Urinary bladder (tissue), 4 donors: ENCODE data around the gene JAKMIP1. TPM values are rescaled to one million over a fixed set of nuclear protein-coding genes. Genes with fewer than 3 reads are reported as not detected.

Experiments used
- DNase-seq: peaks from one replicate; pipeline ENCODE4 v3.0.0-alpha.2; 2015; ENCODE audit errors: extremely low spot score
- H3K27ac ChIP-seq: one replicate; pipeline ENCODE4 v1.5.1; 2013; ENCODE audit warnings: low read depth, mild to moderate bottlenecking, moderate library complexity
- H3K36me3 ChIP-seq: one replicate; pipeline ENCODE4 v1.6.1; 2013; ENCODE audit warnings: mild to moderate bottlenecking, moderate library complexity; ENCODE audit not compliant: insufficient read depth
- H3K4me1 ChIP-seq: one replicate; pipeline ENCODE4 v1.6.1; 2013; ENCODE audit warnings: mild to moderate bottlenecking, moderate library complexity; ENCODE audit not compliant: insufficient read depth
- H3K4me3 ChIP-seq: one replicate; pipeline ENCODE4 v1.5.1; 2013; ENCODE audit warnings: low read depth, low read length
- WGBS: extraction: QIAGEN DNeasy Blood & Tissue Kit; methylation state at CpG from one replicate; pipeline ENCODE4 v1.1.7; 2013; 5-methylcytosine and 5-hydroxymethylcytosine counted together
- polyA plus RNA-seq: library from polyadenylated mRNA; stranded (reverse); fragments of 200-250 nt; gene quantifications from one replicate; pipeline ENCODE4 v1.2.3, GENCODE V29; 2013
- total RNA-seq: library from RNA; depleted of rRNA; stranded (reverse); fragments of >200 nt; gene quantifications from one replicate; pipeline ENCODE4 v1.2.3, GENCODE V29; 2014
- donor health status: healthy with polysubstance abuse.
- donor health status: healthy.

The JAKMIP1 gene
- total and polyA plus RNA-seq, 2 donors: 0.58 to 0.61 TPM

- Histone ChIP-seq H3K4me1 (no peaks in the 10 kb centered on the region), H3K27ac (no peak overlapping the region), H3K4me3 (no peak overlapping the region), H3K36me3 (no peaks in the 10 kb centered on the region)
- 76% methylated on average over 16 of the region's 16 CpGs for WGBS
- no peak for DNase-seq
These were observed 115.2 kb downstream of the JAKMIP1 start for GRCh38 chr4:6085028-6085690.

GRCh38 chr4:6079965-6080364 is 120.4 kb downstream of the JAKMIP1 start:
- 86% methylated on average over 12 of the region's 12 CpGs for WGBS
- Histone ChIP-seq H3K36me3 (no peaks in the 10 kb centered on the region), H3K4me3 (no peak overlapping the region), H3K4me1 (no peaks in the 10 kb centered on the region), H3K27ac (no peak overlapping the region)
- no peak for DNase-seq

- DNase-seq: no peak
These were observed 121.8 kb downstream of the JAKMIP1 start for GRCh38 chr4:6078560-6078959.

DNA sequence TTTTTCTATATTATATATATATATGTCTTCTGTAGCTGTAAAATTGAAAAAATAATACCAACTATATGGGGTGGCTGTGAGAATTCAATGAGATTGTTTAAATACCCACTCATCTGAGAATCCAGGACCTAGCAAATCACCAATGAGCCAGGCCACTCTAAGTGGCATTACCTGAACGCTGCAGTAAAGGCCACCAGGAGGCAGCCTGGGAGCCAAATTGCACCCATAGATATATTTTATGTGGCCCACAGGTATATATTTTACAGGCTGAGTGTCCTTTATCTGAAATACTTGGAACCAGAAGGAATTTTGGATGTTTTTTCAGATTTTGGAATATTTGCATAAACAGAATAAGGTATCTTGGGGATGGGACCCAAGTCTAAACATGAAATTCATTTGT is 124.0 kb downstream of the JAKMIP1 start:
- Histone ChIP-seq H3K27ac (no peak overlapping the region), H3K36me3 (no peaks in the 10 kb centered on the region), H3K4me3 (no peak overlapping the region), H3K4me1 (no peaks in the 10 kb centered on the region)
- 63% methylated on average over 1 of the region's 1 CpG for WGBS
- no peak for DNase-seq

More at GRCh38 chr4:6078560-6078959, 121.8 kb downstream of the JAKMIP1 start:
- no peaks in the 10 kb centered on the region for H3K36me3 ChIP-seq
- no peaks in the 10 kb centered on the region for H3K4me1 ChIP-seq
- no peak overlapping the region for H3K4me3 ChIP-seq
- H3K27ac ChIP-seq: no peak overlapping the region
- 79% methylated on average over 7 of the region's 7 CpGs for WGBS

DNA sequence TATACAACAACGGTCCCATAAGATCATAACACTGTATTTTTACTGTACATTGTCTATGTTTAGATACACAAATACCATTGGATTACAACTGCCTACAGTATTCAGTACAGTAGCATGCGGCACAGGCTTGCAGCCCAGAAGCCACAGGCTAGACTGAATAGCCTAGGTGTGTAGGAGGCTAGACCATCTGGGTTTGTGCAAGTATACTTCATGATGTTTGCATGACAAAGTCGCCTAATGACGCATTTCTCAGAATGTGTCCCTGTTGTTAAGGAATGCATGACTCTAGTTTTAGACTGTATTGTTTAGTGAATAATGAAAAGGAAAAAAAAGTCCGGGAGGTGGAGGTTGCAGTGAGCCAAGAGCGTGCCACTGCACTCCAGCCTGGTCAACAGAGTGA is 125.6 kb downstream of the JAKMIP1 start:
- Histone ChIP-seq H3K4me3 (no peak overlapping the region), H3K4me1 (no peaks in the 10 kb centered on the region), H3K27ac (no peak overlapping the region), H3K36me3 (no peaks in the 10 kb centered on the region)
- WGBS: 85% methylated on average over 6 of the region's 6 CpGs
- no peak for DNase-seq

GRCh38 chr4:6071959-6072720 is 128.2 kb downstream of the JAKMIP1 start:
- Histone ChIP-seq H3K4me3 (no peak overlapping the region), H3K4me1 (no peaks in the 10 kb centered on the region), H3K27ac (no peak overlapping the region), H3K36me3 (no peaks in the 10 kb centered on the region)
- 40% methylated on average over 8 of the region's 8 CpGs for WGBS
- no peak for DNase-seq

DNA sequence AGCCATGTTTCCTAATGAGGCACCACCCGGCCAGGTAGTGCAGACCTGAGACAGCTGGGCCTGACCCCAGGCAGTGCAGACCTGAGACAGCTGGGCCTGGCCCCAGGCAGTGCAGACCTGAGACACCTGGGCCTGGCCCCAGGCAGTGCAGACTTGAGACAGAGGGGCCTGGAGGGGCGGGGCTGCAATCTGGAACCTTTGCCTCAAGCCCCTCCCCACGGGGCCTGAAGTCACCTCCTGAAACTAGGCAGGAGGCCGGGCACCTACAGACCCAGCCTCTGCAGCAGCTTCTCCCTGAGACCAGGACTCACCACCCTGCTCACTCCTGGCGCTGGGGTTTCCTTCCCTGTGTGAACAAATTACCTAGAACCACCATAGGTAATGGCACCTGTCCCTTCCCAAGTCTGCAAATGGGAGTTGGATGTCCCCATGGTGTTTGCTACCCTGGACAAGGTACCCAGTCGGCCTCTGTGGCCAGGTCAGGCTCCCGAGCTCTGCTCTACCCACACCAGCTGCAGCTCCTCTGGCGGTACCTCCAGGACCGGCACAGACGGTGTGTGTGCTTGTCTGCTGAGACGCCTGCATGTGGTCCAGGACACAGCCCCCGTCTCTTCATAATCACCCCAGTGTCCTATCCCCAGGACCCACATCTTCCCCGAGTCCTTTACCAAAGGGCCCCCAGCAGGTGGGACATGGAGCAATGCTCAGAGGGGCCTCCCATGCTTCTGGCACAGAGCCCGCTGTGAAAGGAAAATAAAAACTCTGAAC is 129.0 kb downstream of the JAKMIP1 start:
- Histone ChIP-seq H3K4me3 (no peak overlapping the region), H3K27ac (no peak overlapping the region), H3K36me3 (no peaks in the 10 kb centered on the region), H3K4me1 (no peaks in the 10 kb centered on the region)
- WGBS: 63% methylated on average over 14 of the region's 14 CpGs
- no peak for DNase-seq

DNA sequence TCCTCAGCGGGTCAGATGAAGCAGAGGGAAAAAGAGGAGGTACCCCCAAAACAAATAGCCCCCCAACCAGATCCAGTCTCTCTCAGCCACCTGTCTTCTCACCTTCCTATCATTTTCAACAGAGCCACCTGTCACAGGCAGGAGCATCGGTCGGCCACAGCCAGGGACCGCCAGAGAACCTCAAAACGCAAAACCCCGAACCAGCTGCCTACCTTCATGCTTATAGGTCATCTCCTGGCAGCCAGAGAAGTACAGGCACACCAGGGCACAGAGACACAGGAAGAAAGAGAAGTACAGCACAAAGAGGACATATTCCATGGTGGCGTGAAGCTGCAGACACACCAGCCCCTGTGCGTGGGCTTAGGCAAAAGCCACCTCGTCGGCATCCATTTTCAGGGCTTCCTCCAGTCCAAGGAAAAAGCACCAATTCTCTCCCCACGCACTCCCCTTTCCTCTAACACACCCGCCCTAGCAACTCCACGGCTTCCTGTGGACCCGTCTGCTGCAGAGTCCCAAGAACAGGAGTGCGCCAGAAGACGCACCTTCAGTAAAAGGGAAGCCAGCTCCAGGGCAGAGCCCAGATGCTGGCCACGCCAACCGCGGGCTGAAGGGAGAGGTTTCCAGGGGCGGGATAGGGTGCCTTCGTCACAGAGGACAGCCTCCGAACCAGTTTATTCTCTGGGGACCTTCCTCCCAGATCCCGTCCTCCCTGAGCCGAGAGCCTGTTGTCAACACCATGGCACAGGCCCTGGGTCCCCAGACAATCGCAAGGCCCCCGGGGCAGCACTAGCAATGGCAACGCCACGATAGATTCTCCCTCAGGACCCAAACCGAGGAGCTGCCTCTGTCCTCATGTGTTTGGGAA is 130.3 kb downstream of the JAKMIP1 start:
- DNase-seq: no peak
- 79% methylated on average over 29 of the region's 29 CpGs for WGBS
- no peaks in the 10 kb centered on the region for H3K36me3 ChIP-seq

GRCh38 chr4:6068986-6069385 is 131.4 kb downstream of the JAKMIP1 start:
- Histone ChIP-seq H3K4me3 (no peak overlapping the region), H3K36me3 (no peaks in the 10 kb centered on the region), H3K27ac (no peak overlapping the region), H3K4me1 (no peaks in the 10 kb centered on the region)
- no peak for DNase-seq
- WGBS: 69% methylated on average over 2 of the region's 2 CpGs

More for the DNA sequence above, 130.3 kb downstream of the JAKMIP1 start:
- H3K27ac ChIP-seq: no peak overlapping the region
- no peak overlapping the region for H3K4me3 ChIP-seq
- H3K4me1 ChIP-seq: no peaks in the 10 kb centered on the region

DNA sequence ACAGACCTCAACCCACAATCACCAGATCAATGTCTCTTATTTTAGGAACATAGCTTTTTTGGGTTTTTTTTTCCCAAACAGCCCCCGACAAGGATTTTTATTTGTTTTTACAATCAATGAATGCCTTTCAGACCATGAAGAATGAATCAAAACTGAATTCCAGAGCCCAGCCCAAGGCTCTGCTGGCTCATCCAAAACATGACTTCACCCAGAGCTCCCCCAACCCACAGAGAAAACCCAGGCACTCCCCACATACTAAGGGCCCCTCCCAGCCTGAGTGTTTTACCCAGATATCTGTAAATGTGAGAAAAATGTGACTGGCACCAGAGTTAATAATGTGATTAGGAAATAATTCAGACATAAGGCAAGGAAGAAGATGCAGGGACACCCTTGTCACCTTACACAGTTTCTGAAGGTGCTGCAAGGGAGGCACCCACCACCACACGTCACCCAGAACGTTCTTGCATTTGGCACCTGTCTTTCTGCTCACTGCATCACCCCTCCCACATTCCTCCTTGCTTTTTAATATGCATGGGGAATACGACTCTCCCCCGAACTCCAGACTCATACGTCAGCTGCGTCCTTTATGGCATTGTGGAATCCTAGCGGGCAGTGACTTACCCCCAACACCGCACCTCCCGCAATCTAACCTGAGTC is 134.3 kb downstream of the JAKMIP1 start:
- DNase-seq: no peak
- Histone ChIP-seq H3K4me3 (no peak overlapping the region), H3K27ac (no peak overlapping the region), H3K36me3 (no peaks in the 10 kb centered on the region), H3K4me1 (no peaks in the 10 kb centered on the region)
- 71% methylated on average over 10 of the region's 10 CpGs for WGBS

DNA sequence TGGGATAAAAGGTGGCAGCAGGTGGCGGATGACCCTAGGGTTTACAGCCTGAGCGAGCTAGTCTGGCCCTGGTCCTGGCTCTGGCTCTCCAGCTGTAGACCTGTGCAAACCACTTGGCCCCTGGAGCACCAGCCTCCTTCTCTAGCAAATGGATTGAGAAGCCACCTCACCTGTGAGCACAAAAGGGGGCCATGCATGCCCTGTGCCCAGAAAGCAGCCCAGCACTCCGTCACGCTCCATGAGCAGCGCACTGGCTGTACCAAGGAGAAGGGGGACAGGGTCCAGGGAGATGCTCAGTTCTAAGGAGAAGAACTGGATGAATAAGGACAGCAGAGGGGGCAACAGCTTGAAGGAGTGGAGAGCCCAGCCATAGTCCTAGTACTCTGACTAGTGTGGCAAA is 135.2 kb downstream of the JAKMIP1 start:
- Histone ChIP-seq H3K36me3 (no peaks in the 10 kb centered on the region), H3K4me3 (no peak overlapping the region), H3K4me1 (no peaks in the 10 kb centered on the region), H3K27ac (no peak overlapping the region)
- no peak for DNase-seq
- 93% methylated on average over 5 of the region's 5 CpGs for WGBS

DNA sequence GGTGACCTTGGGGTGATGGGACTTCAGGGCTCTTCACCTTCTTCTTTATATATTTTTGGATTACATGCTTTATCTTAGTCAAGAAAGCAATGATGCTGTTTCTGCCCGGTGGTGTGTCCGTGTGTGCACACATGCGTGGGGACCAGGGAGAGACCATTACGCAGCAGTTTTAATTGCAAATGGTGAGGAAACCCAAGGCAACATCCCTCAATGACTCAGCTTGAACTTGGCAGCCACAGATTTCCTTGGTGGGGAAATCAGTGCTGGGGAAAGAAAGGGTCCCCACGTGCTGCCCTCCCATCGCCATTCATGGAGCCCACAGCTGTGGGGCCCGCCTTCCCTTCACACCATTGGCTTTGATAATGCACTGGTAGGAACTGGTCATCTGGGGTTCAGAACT is 136.0 kb downstream of the JAKMIP1 start:
- 81% methylated on average over 7 of the region's 7 CpGs for WGBS
- no peak for DNase-seq

DNA sequence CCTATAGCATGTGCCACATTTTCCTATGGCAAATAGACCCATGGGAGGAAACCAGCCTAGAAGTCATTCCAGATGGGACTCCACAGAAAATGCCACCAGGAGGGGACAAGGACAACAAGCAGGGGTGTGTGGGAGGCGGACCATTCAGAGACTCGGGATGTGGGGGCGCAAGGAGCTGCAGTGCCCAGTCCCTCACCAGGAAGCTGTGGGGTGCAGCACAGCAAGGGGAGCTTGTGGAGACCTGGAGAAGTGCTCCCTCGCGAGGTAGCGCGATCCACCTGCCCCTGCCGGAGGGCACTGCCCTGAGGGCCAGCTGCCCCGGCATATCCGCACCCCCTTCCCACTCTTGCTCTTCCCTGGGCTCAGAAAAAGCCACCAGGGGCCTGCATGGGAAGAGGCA is 136.7 kb downstream of the JAKMIP1 start:
- no peak for DNase-seq
- WGBS: 92% methylated on average over 10 of the region's 10 CpGs
- H3K4me3 ChIP-seq: no peak overlapping the region
- no peak overlapping the region for H3K27ac ChIP-seq
- H3K4me1 ChIP-seq: no peaks in the 10 kb centered on the region
- no peaks in the 10 kb centered on the region for H3K36me3 ChIP-seq

More for the DNA sequence above, 136.0 kb downstream of the JAKMIP1 start:
- Histone ChIP-seq H3K27ac (no peak overlapping the region), H3K36me3 (no peaks in the 10 kb centered on the region), H3K4me3 (no peak overlapping the region), H3K4me1 (no peaks in the 10 kb centered on the region)
